Measurements from ENCODE around the gene TIGD4.

TIGD4 gene

DNA sequence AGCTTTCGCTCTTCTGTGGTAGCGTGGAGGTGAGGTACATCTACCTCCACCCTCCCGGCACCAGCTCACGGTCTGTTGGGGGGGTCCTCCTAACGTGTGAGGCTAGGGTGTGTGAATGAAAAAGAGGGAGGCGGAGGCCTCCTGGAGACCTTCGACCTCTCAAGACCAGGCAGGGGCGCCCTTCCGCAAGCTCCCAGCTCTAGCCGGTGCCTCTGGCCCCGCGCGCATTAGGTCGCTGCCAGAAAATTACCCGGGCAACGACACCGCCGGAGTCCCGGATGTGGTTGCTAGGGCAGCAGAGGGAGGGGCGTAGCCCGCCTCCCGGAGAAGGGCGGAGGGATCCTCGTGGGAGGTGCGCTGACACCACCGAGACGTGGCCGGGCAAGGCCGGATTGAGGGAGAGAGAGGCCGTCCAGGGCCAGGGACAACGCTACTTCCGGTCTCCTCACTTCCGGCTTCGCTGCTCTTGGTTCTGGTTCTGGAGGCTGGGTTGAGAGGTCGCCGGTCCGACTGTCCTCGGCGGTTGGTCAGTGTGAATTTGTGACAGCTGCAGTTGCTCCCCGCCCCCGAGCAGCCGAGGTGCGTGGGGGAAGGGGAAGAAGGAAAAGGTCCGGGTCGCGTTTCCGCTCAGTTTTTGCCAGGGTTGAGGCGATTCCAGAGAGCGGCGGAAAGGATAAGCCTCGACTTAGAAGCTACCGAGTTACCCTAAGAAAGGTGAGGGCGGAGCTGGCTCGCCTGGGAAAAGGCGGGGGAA, at the start of gene TIGD4, which contains the start of gene ARFIP1:
TIGD4 (minus strand) TSS at position 218 of the 754 bp plus-strand sequence. CDS start 8,726 bp downstream, outside the sequence.
ARFIP1 (plus strand) TSS at position 442 of the 754 bp plus-strand sequence. CDS start 49,680 bp downstream, outside the sequence.
- DNase-seq (ENCODE audit: low read depth, low spot score), result peak; percentile 98
- H3K4me1 ChIP-seq (ENCODE audit: control insufficient read depth, insufficient read depth, low read length), result no peaks in the 10 kb centered on the region
- no peaks in the 10 kb centered on the region for H3K9me3 ChIP-seq (ENCODE audit: control insufficient read depth, insufficient read depth, low read length)
- no peaks in the 10 kb centered on the region for H3K27me3 ChIP-seq (ENCODE audit: control insufficient read depth, insufficient read depth, low read length)
- H3K27ac ChIP-seq (ENCODE audit: low read length), result no peak within 1 kb of the TSS
- no CpG with 5 or more reads among the region's 55 CpGs for WGBS (ENCODE audit: insufficient coverage, insufficient read length)
- no peaks in the 10 kb centered on the region for H3K36me3 ChIP-seq (ENCODE audit: control insufficient read depth, insufficient read depth, low read length)
- peak within 1 kb of the TSS; percentile 95 for H3K4me3 ChIP-seq (ENCODE audit: low read length)

DNA sequence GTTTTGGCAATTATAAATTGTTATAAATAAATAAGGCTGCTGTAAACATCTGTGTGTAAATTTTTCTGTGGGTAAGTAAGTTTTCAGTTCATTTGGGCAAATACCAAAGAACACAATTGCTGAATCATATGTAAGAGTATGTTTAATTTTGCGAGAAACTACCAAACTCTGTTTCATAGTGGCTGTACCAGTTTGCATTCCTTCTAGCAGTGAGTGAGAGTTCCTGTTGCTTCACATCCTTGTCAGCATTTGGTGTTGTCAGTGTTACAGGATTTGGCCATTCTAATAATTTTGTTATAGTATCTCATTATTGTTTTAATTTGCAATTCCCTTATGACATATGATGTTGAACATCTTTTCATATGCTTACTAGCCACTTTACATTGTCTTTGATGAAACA, 48.6 kb upstream of the TIGD4 start:
- no peaks in the 10 kb centered on the region for H3K36me3 ChIP-seq (ENCODE audit: control insufficient read depth, insufficient read depth, low read length)
- no peak overlapping the region for H3K27ac ChIP-seq (ENCODE audit: low read length)
- no peak overlapping the region for H3K4me3 ChIP-seq (ENCODE audit: low read length)
- DNase-seq (ENCODE audit: low read depth, low spot score), result no peak
- H3K27me3 ChIP-seq (ENCODE audit: control insufficient read depth, insufficient read depth, low read length), result no peaks in the 10 kb centered on the region
- no peaks in the 10 kb centered on the region for H3K9me3 ChIP-seq (ENCODE audit: control insufficient read depth, insufficient read depth, low read length)
- WGBS (ENCODE audit: insufficient coverage, insufficient read length), result no CpG with 5 or more reads among the region's 1 CpG
- no peaks in the 10 kb centered on the region for H3K4me1 ChIP-seq (ENCODE audit: control insufficient read depth, insufficient read depth, low read length)

DNA sequence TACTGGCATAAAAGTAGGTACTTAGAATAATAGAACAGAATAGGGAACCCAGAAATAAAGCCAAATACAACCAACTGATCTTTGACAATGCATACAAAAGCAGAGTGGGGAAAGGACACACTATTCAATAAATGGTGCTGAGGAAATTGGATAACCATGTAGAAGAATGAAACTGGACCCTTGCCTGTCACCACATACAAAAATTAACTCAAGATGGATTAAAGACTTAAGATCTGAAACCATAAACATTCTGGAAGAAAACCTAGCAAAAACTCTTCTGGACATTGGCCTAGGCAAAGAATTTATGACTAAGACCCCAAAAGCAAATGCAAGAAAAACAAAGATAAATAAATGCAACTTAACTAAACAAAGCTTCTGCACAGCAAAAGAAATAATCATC, 45.8 kb upstream of the TIGD4 start:
- no peaks in the 10 kb centered on the region for H3K9me3 ChIP-seq (ENCODE audit: control insufficient read depth, insufficient read depth, low read length)
- DNase-seq (ENCODE audit: low read depth, low spot score), result no peak

DNA sequence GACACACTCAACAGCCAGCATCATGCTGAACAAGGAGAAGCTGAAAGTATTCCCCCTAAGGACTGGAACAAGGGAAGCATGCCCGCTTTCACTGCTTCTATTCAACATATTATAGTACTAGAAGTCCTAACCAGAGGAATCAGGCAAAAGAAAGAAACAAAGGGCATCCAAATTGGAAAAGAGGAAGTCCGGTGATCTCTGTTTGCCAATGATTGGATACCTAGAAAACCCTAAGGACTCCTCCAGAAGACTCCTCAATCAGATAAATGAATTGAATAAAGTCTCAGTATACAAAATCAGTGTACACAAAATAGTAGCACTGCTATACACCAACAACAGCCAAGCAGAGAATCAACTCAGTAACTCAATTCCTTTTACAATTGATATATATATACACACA, 45.0 kb upstream of the TIGD4 start:
- Histone ChIP-seq H3K27ac (ENCODE audit: low read length) (no peak overlapping the region), H3K36me3 (ENCODE audit: control insufficient read depth, insufficient read depth, low read length) (no peaks in the 10 kb centered on the region), H3K27me3 (ENCODE audit: control insufficient read depth, insufficient read depth, low read length) (no peaks in the 10 kb centered on the region), H3K4me3 (ENCODE audit: low read length) (no peak overlapping the region), H3K9me3 (ENCODE audit: control insufficient read depth, insufficient read depth, low read length) (no peaks in the 10 kb centered on the region), H3K4me1 (ENCODE audit: control insufficient read depth, insufficient read depth, low read length) (no peaks in the 10 kb centered on the region)
- WGBS (ENCODE audit: insufficient coverage, insufficient read length), result no CpG with 5 or more reads among the region's 2 CpGs
- no peak for DNase-seq (ENCODE audit: low read depth, low spot score)

More for the DNA sequence above, 45.8 kb upstream of the TIGD4 start:
- Histone ChIP-seq H3K4me1 (ENCODE audit: control insufficient read depth, insufficient read depth, low read length) (no peaks in the 10 kb centered on the region), H3K36me3 (ENCODE audit: control insufficient read depth, insufficient read depth, low read length) (no peaks in the 10 kb centered on the region), H3K4me3 (ENCODE audit: low read length) (no peak overlapping the region), H3K27me3 (ENCODE audit: control insufficient read depth, insufficient read depth, low read length) (no peaks in the 10 kb centered on the region), H3K27ac (ENCODE audit: low read length) (no peak overlapping the region)

DNA sequence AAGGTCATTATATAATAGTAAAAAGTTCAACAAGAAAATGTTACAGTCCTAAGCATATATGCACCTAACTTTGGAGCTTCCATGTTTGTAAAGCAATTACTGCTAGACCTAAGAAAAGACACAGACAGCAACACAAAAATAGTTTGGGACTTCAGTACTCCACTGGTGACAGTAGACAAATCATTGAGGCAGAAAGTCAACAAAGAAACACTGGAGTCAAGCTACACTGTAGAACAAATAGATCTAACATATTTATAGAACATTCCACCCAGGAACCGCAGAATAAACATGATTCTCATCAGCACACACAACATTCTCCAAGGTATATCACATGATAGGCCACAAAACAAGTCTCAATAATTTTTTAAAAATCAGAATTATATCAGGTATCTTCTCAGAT, 42.8 kb upstream of the TIGD4 start:
- Histone ChIP-seq H3K36me3 (ENCODE audit: control insufficient read depth, insufficient read depth, low read length) (no peaks in the 10 kb centered on the region), H3K27me3 (ENCODE audit: control insufficient read depth, insufficient read depth, low read length) (no peaks in the 10 kb centered on the region), H3K4me3 (ENCODE audit: low read length) (no peak overlapping the region), H3K4me1 (ENCODE audit: control insufficient read depth, insufficient read depth, low read length) (no peaks in the 10 kb centered on the region), H3K9me3 (ENCODE audit: control insufficient read depth, insufficient read depth, low read length) (no peaks in the 10 kb centered on the region), H3K27ac (ENCODE audit: low read length) (no peak overlapping the region)
- no peak for DNase-seq (ENCODE audit: low read depth, low spot score)
- no CpG with 5 or more reads among the region's 1 CpG for WGBS (ENCODE audit: insufficient coverage, insufficient read length)

DNA sequence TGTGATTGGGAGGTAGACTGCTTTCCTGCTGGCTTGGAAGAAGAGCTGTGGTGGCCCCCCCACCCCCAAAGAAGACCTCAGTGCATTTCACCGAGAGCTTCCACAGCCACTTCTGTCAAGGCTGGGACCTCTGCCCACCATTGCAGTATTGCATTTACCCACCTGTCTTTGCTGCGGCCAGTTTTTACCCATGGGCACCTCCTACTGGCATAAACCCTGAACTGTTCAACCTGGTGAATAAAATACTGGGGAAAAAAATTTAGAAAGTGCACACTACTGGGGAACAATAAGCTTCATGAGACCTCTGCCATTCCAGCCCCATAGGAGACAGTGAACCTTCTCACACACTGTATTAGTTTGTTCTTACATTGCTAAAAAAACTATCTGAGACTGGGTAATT, 40.5 kb upstream of the TIGD4 start:
- no peak overlapping the region for H3K4me3 ChIP-seq (ENCODE audit: low read length)
- H3K27ac ChIP-seq (ENCODE audit: low read length), result no peak overlapping the region
- H3K9me3 ChIP-seq (ENCODE audit: control insufficient read depth, insufficient read depth, low read length), result no peaks in the 10 kb centered on the region
- DNase-seq (ENCODE audit: low read depth, low spot score), result no peak
- WGBS (ENCODE audit: insufficient coverage, insufficient read length), result no CpG with 5 or more reads among the region's 2 CpGs
- no peaks in the 10 kb centered on the region for H3K36me3 ChIP-seq (ENCODE audit: control insufficient read depth, insufficient read depth, low read length)
- H3K4me1 ChIP-seq (ENCODE audit: control insufficient read depth, insufficient read depth, low read length), result no peaks in the 10 kb centered on the region
- no peaks in the 10 kb centered on the region for H3K27me3 ChIP-seq (ENCODE audit: control insufficient read depth, insufficient read depth, low read length)

DNA sequence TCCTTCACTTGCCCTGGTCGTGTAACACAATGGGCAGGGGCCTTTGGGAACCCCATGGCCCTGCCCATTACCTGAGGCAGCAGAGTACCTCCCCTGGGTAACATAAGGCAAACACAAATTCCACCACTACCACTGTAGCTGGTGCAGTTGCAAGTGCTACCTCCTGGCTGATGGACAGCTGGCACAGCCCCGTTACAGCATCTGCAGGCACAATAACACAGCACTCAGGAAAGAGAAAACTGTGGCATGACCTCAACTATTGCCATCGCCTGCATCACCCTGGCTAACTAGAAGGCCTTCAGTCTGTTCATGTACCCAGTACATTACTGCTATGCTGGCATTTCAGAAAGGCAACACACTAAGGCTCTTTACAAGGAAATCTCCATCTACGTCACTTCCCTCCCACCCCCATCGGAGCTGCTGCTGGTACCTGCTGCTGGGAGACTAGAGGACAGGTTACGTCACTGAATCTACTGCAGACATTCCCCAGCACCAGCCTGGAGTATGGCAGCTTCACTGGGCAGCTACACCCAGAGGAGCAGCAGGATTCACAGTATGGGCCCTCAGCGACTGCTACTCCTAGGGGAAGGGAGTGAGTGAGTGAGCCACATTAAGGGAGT, 39.6 kb upstream of the TIGD4 start:
- no peaks in the 10 kb centered on the region for H3K4me1 ChIP-seq (ENCODE audit: control insufficient read depth, insufficient read depth, low read length)
- H3K27me3 ChIP-seq (ENCODE audit: control insufficient read depth, insufficient read depth, low read length), result no peaks in the 10 kb centered on the region
- no peak for DNase-seq (ENCODE audit: low read depth, low spot score)
- no peak overlapping the region for H3K4me3 ChIP-seq (ENCODE audit: low read length)
- WGBS (ENCODE audit: insufficient coverage, insufficient read length), result no CpG with 5 or more reads among the region's 7 CpGs
- no peaks in the 10 kb centered on the region for H3K36me3 ChIP-seq (ENCODE audit: control insufficient read depth, insufficient read depth, low read length)
- no peaks in the 10 kb centered on the region for H3K9me3 ChIP-seq (ENCODE audit: control insufficient read depth, insufficient read depth, low read length)
- no peak overlapping the region for H3K27ac ChIP-seq (ENCODE audit: low read length)

DNA sequence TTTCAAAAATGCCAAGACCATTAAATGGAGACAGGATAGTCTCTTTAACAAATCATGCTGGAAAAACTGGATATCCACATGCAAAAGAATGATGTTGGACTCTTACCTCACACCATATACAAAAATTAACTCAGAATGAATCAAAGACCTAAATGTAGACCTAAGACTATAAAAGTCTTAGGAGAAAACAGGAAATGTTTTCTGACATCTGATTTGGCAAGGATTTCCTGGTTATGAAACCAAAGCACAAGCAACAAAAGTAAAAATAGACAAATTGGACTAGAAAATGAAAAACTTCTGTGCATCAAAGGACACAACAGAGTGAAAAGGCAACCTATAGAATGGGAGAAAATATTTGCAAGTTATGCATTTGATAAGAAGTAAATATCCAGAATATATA, 37.8 kb upstream of the TIGD4 start:
- no peak for DNase-seq (ENCODE audit: low read depth, low spot score)

DNA sequence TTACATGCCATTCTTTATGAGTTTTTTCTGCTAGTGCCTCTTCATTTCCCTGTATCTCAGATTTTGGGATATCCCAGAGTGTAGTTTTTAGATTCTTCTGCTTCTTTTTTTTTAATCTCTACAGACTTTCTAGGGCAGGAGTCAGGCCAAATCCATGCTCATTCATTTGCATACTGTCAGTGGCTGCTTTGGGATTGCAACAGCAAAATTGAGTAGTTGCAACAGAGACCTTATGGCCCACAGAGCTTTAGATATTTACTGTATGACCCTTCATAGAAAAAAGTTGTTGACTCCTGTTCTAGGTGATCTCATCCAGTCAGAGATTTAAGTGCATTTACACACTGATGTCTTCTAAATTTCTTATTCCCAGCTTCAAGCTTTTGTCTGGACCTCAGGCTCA, 35.5 kb upstream of the TIGD4 start:
- Histone ChIP-seq H3K27ac (ENCODE audit: low read length) (no peak overlapping the region), H3K4me3 (ENCODE audit: low read length) (no peak overlapping the region), H3K9me3 (ENCODE audit: control insufficient read depth, insufficient read depth, low read length) (no peaks in the 10 kb centered on the region), H3K4me1 (ENCODE audit: control insufficient read depth, insufficient read depth, low read length) (no peaks in the 10 kb centered on the region), H3K36me3 (ENCODE audit: control insufficient read depth, insufficient read depth, low read length) (no peaks in the 10 kb centered on the region), H3K27me3 (ENCODE audit: control insufficient read depth, insufficient read depth, low read length) (no peaks in the 10 kb centered on the region)
- DNase-seq (ENCODE audit: low read depth, low spot score), result no peak

More for the DNA sequence above, 37.8 kb upstream of the TIGD4 start:
- no peak overlapping the region for H3K4me3 ChIP-seq (ENCODE audit: low read length)
- H3K4me1 ChIP-seq (ENCODE audit: control insufficient read depth, insufficient read depth, low read length), result no peaks in the 10 kb centered on the region
- H3K27me3 ChIP-seq (ENCODE audit: control insufficient read depth, insufficient read depth, low read length), result no peaks in the 10 kb centered on the region
- H3K36me3 ChIP-seq (ENCODE audit: control insufficient read depth, insufficient read depth, low read length), result no peaks in the 10 kb centered on the region
- H3K9me3 ChIP-seq (ENCODE audit: control insufficient read depth, insufficient read depth, low read length), result no peaks in the 10 kb centered on the region
- no peak overlapping the region for H3K27ac ChIP-seq (ENCODE audit: low read length)

DNA sequence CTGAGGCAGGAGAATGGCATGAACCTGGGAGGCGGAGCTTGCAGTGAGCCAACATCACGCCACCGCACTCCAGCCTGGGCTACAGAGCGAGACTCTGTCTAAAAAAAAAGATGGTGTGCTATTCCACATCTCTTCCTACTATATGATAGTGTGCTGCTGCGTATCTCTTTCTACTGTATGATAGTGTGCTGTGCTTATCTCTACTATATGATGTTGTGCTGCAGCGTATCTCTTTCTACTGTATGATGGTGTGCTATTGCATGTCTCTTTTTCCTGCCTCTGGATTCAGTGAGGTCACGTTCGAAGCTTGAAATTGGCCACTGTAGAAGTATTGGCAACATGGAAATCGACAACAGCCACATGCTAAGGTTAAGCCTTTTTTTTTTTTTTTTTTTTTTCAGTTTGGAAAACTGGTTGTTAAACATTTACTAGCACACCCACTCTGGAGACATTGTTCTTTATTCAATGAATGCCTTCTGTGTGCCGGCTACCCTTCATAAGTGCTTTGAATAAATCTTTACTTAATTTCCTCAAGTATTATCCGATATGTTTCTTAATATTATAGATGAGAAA, 31.3 kb upstream of the TIGD4 start:
- Histone ChIP-seq H3K36me3 (ENCODE audit: control insufficient read depth, insufficient read depth, low read length) (no peaks in the 10 kb centered on the region), H3K9me3 (ENCODE audit: control insufficient read depth, insufficient read depth, low read length) (no peaks in the 10 kb centered on the region), H3K27me3 (ENCODE audit: control insufficient read depth, insufficient read depth, low read length) (no peaks in the 10 kb centered on the region), H3K4me3 (ENCODE audit: low read length) (no peak overlapping the region), H3K27ac (ENCODE audit: low read length) (no peak overlapping the region), H3K4me1 (ENCODE audit: control insufficient read depth, insufficient read depth, low read length) (peaks cover 2% of the 10 kb centered on the region; the same call in 1 of the 2 replicates)
- WGBS (ENCODE audit: insufficient coverage, insufficient read length), result no CpG with 5 or more reads among the region's 11 CpGs
- DNase-seq (ENCODE audit: low read depth, low spot score), result no peak
